Large intestine (tissue), 3 donors: ENCODE measurements around the gene GSX1. TPM values are rescaled to one million over a fixed set of nuclear protein-coding genes. Genes with fewer than 3 reads are reported as not detected.

Experiments used
- DNase-seq, 2 donors: peaks; one replicate each; pipeline versions ENCODE4 v3.0.0 to v3.0.0-alpha.2; 2013
- H3K27ac ChIP-seq: one replicate; pipeline ENCODE4 v1.5.1; 2013; ENCODE audit warnings: low read length
- H3K27me3 ChIP-seq: 2 replicates; pipeline ENCODE4 v1.6.1; 2013; ENCODE audit warnings: low read length; ENCODE audit not compliant: control insufficient read depth, insufficient read depth
- H3K36me3 ChIP-seq: 2 replicates; pipeline ENCODE4 v1.6.1; 2013; ENCODE audit warnings: low read length; ENCODE audit not compliant: control insufficient read depth, insufficient read depth
- H3K4me1 ChIP-seq: one replicate; pipeline ENCODE4 v1.6.1; 2013; ENCODE audit warnings: low read length; ENCODE audit not compliant: control insufficient read depth, insufficient read depth
- H3K4me3 ChIP-seq: one replicate; pipeline ENCODE4 v1.5.1; 2013; ENCODE audit warnings: low read length
- H3K9me3 ChIP-seq: one replicate; pipeline ENCODE4 v1.6.1; 2013; ENCODE audit warnings: mild to moderate bottlenecking, low read depth, low read length, moderate library complexity; ENCODE audit not compliant: control insufficient read depth
- WGBS: methylation state at CpG from one replicate; pipeline ENCODE4 v1.1.5; 2013; ENCODE audit warnings: low lambda C conversion rate; ENCODE audit not compliant: insufficient coverage; 5-methylcytosine and 5-hydroxymethylcytosine counted together
- polyA plus RNA-seq: library from polyadenylated mRNA; unstranded; fragments of 120-200 nt; gene quantifications from one replicate; pipeline ENCODE4 v1.2.1, GENCODE V29; 2013

GSX1 gene
- polyA plus RNA-seq, 1 donor: not detected

GRCh38 chr13:27794368-27794691, 2.0 kb downstream of the GSX1 start:
- Histone ChIP-seq H3K4me1 (peaks cover 8% of the 10 kb centered on the region), H3K27me3 (peaks cover 98% of the 10 kb centered on the region)
- 11% methylated on average over 3 of the region's 11 CpGs for WGBS

GRCh38 chr13:27794921-27795717, 2.8 kb downstream of the GSX1 start:
- H3K36me3 ChIP-seq: no peaks in the 10 kb centered on the region
- WGBS: no CpG with 5 or more reads among the region's 44 CpGs
- H3K27ac ChIP-seq: no peak overlapping the region
- peaks cover 8% of the 10 kb centered on the region for H3K4me1 ChIP-seq
- no peak overlapping the region for H3K4me3 ChIP-seq
- DNase-seq: no peak
- peaks cover 98% of the 10 kb centered on the region for H3K27me3 ChIP-seq
- H3K9me3 ChIP-seq: peaks cover 7% of the 10 kb centered on the region

More at GRCh38 chr13:27794368-27794691, 2.0 kb downstream of the GSX1 start:
- Histone ChIP-seq H3K36me3 (no peaks in the 10 kb centered on the region), H3K4me3 (no peak overlapping the region), H3K27ac (no peak overlapping the region), H3K9me3 (peaks cover 10% of the 10 kb centered on the region)
- DNase-seq: no peak

- no peaks in the 10 kb centered on the region for H3K36me3 ChIP-seq
- DNase-seq: no peak
Observed at GRCh38 chr13:27795718-27796019, 3.4 kb downstream of the GSX1 start.

GRCh38 chr13:27796544-27797227, 4.4 kb downstream of the GSX1 start:
- H3K4me3 ChIP-seq: no peak overlapping the region
- peaks cover 93% of the 10 kb centered on the region for H3K27me3 ChIP-seq
- H3K4me1 ChIP-seq: no peaks in the 10 kb centered on the region
- no peaks in the 10 kb centered on the region for H3K36me3 ChIP-seq
- DNase-seq: no peak
- H3K9me3 ChIP-seq: peaks cover 7% of the 10 kb centered on the region
- WGBS: no CpG with 5 or more reads among the region's 24 CpGs
- no peak overlapping the region for H3K27ac ChIP-seq

More at GRCh38 chr13:27795718-27796019, 3.4 kb downstream of the GSX1 start:
- WGBS: 0% methylated on average over 2 of the region's 6 CpGs
- Histone ChIP-seq H3K4me3 (no peak overlapping the region), H3K27me3 (peaks cover 96% of the 10 kb centered on the region), H3K27ac (no peak overlapping the region), H3K9me3 (peaks cover 7% of the 10 kb centered on the region), H3K4me1 (peaks cover 6% of the 10 kb centered on the region)

GRCh38 chr13:27797228-27797624, 4.9 kb downstream of the GSX1 start:
- Histone ChIP-seq H3K4me3 (no peak overlapping the region), H3K36me3 (no peaks in the 10 kb centered on the region), H3K27me3 (peaks cover 88% of the 10 kb centered on the region), H3K27ac (no peak overlapping the region), H3K9me3 (peaks cover 5% of the 10 kb centered on the region), H3K4me1 (no peaks in the 10 kb centered on the region)
- no CpG with 5 or more reads among the region's 24 CpGs for WGBS
- DNase-seq: peak in 1 of 2 donors; percentile 52

GRCh38 chr13:27806744-27807387, 14.6 kb downstream of the GSX1 start:
- no peak overlapping the region for H3K27ac ChIP-seq
- peaks cover 73% of the 10 kb centered on the region for H3K27me3 ChIP-seq
- WGBS: 20% methylated on average over 1 of the region's 8 CpGs
- H3K4me3 ChIP-seq: no peak overlapping the region
- no peaks in the 10 kb centered on the region for H3K4me1 ChIP-seq
- no peaks in the 10 kb centered on the region for H3K9me3 ChIP-seq
- H3K36me3 ChIP-seq: no peaks in the 10 kb centered on the region
- no peak for DNase-seq

- WGBS: 100% methylated on average over 1 of the region's 5 CpGs
- Histone ChIP-seq H3K9me3 (no peaks in the 10 kb centered on the region), H3K36me3 (no peaks in the 10 kb centered on the region), H3K4me3 (no peak overlapping the region), H3K4me1 (no peaks in the 10 kb centered on the region), H3K27ac (no peak overlapping the region), H3K27me3 (peaks cover 74% of the 10 kb centered on the region)
- DNase-seq: no peak
Observed at GRCh38 chr13:27808851-27809550, 16.7 kb downstream of the GSX1 start.

GRCh38 chr13:27810009-27810408, 17.7 kb downstream of the GSX1 start:
- Histone ChIP-seq H3K4me1 (no peaks in the 10 kb centered on the region), H3K27me3 (peaks cover 69% of the 10 kb centered on the region), H3K27ac (no peak overlapping the region), H3K9me3 (no peaks in the 10 kb centered on the region), H3K4me3 (no peak overlapping the region), H3K36me3 (no peaks in the 10 kb centered on the region)
- WGBS: no CpG with 5 or more reads among the region's 7 CpGs
- DNase-seq: no peak

- DNase-seq: no peak
- no CpG with 5 or more reads among the region's 2 CpGs for WGBS
- H3K27me3 ChIP-seq: peaks cover 66% of the 10 kb centered on the region
- H3K4me1 ChIP-seq: no peaks in the 10 kb centered on the region
- H3K36me3 ChIP-seq: no peaks in the 10 kb centered on the region
- no peak overlapping the region for H3K4me3 ChIP-seq
- no peak overlapping the region for H3K27ac ChIP-seq
- H3K9me3 ChIP-seq: no peaks in the 10 kb centered on the region
Observed at GRCh38 chr13:27810461-27810860, 18.2 kb downstream of the GSX1 start.

- no peaks in the 10 kb centered on the region for H3K36me3 ChIP-seq
- H3K27ac ChIP-seq: no peak overlapping the region
- peaks cover 60% of the 10 kb centered on the region for H3K27me3 ChIP-seq
- DNase-seq: no peak
- H3K9me3 ChIP-seq: no peaks in the 10 kb centered on the region
- no peaks in the 10 kb centered on the region for H3K4me1 ChIP-seq
- no CpG with 5 or more reads among the region's 9 CpGs for WGBS
- no peak overlapping the region for H3K4me3 ChIP-seq
Observed at GRCh38 chr13:27813826-27814225, 21.5 kb downstream of the GSX1 start.
